OCI-LY7 (cell line): ENCODE results near the gene STMP1. TPM values are rescaled to one million over a fixed set of nuclear protein-coding genes. Genes with fewer than 3 reads are reported as not detected.

Experiments used
- BruUV-seq: library from RNA; stranded (reverse); fragments of 400-500 nt; replicated peaks from 2 replicates; lab custom pipeline; 2021; lab: Mats Ljungman, UMichigan
- CTCF ChIA-PET: fragments of 300-600 bp; sonication (Branson Sonifier 250); formaldehyde crosslinking; loops from one replicate; lab custom pipeline; 2022; ENCODE audit warnings: antibody characterized with exemption; ENCODE audit not compliant: unreplicated experiment; lab: Charles Lee
- POLR2A ChIA-PET: fragments of 300-600 bp; sonication (Branson Sonifier 250); formaldehyde crosslinking; loops from one replicate; lab custom pipeline; 2022; ENCODE audit warnings: antibody characterized with exemption; lab: Charles Lee
- DNase-seq: peaks from one replicate; pipeline ENCODE4 v3.0.0-alpha.2; 2015; ENCODE audit warnings: low spot score
- H2AFZ ChIP-seq: fragments of 200-600 bp; sonication (generic), shearing (Covaris generic); 2 replicates; pipeline ENCODE4 v1.6.1; 2014; ENCODE audit warnings: mild to moderate bottlenecking, antibody characterized with exemption, low read length, moderate library complexity
- H3K27ac ChIP-seq: fragments of 200-600 bp; sonication (generic); 2 replicates; pipeline ENCODE4 v1.5.1; 2014; ENCODE audit warnings: mixed run types, low read depth, mild to moderate bottlenecking, moderate library complexity, low read length, inconsistent platforms; ENCODE audit not compliant: poor library complexity, severe bottlenecking
- H3K36me3 ChIP-seq: fragments of 200-600 bp; sonication (generic); 2 replicates; pipeline ENCODE4 v1.6.1; 2014; ENCODE audit warnings: mild to moderate bottlenecking, antibody characterized with exemption, low read length, moderate library complexity, mixed read lengths; ENCODE audit not compliant: insufficient read depth
- H3K4me1 ChIP-seq: fragments of 200-600 bp; sonication (generic); 2 replicates; pipeline ENCODE4 v1.5.1; 2014; ENCODE audit warnings: mild to moderate bottlenecking, low read length; ENCODE audit not compliant: insufficient read depth, poor library complexity, severe bottlenecking
- H3K4me2 ChIP-seq: fragments of 200-600 bp; sonication (generic); 2 replicates; pipeline ENCODE4 v1.6.1; 2014; ENCODE audit warnings: mild to moderate bottlenecking, low read length
- H3K4me3 ChIP-seq: fragments of 200-600 bp; sonication (generic); 2 replicates; pipeline ENCODE4 v1.5.1; 2014; ENCODE audit warnings: mild to moderate bottlenecking, low read depth, low read length; ENCODE audit not compliant: poor library complexity, severe bottlenecking
- H3K79me2 ChIP-seq: fragments of 200-600 bp; sonication (generic); 2 replicates; pipeline ENCODE4 v1.6.1; 2016; ENCODE audit warnings: low read depth, mild to moderate bottlenecking, low read length, moderate library complexity, mixed read lengths; ENCODE audit not compliant: insufficient read depth
- H3K9me2 ChIP-seq: fragments of 200-600 bp; sonication (generic); 2 replicates; pipeline ENCODE4 v1.6.1; 2016; ENCODE audit warnings: mild to moderate bottlenecking, low read length, mixed read lengths; ENCODE audit not compliant: insufficient read depth
- H3K9me3 ChIP-seq: fragments of 200-600 bp; sonication (generic); 2 replicates; pipeline ENCODE4 v1.6.1; 2014; ENCODE audit warnings: mild to moderate bottlenecking, mixed run types, low read length, mixed read lengths
- H4K20me1 ChIP-seq: fragments of 200-600 bp; sonication (generic); 2 replicates; pipeline ENCODE4 v1.6.1; 2014; ENCODE audit warnings: mild to moderate bottlenecking, antibody characterized with exemption, low read length, moderate library complexity, mixed read lengths; ENCODE audit not compliant: insufficient read depth
- EZH2phosphoT487 ChIP-seq: fragments of 200-600 bp; sonication (generic); IDR thresholded peaks from 2 replicates; pipeline ENCODE4 v1.6.1; 2018; ENCODE audit warnings: low read depth, borderline replicate concordance, mild to moderate bottlenecking, mixed run types, antibody characterized with exemption, low read length, moderate library complexity, mixed read lengths
- intact Hi-C: fragments of 100-400 bp; cut with micrococcal nuclease; formaldehyde crosslinking; loops from one replicate; pipeline ENCODE4 v1.10.0; 2022; ENCODE audit not compliant: unreplicated experiment
- total RNA-seq, 2 experiments: library from RNA; depleted of rRNA in 1 of 2; stranded (reverse); fragments of >200 nt in 1 of 2; shearing (Covaris generic) in 1 of 2; gene quantifications; 2 replicates each; pipeline ENCODE4 v1.2.3, GENCODE V29; 2014 to 2022
- TF ChIP-seq, protein P1 (sequence below): fragments of 200-600 bp; sonication (generic); conservative IDR thresholded peaks from 2 replicates; pipeline ENCODE4 v1.5.1; 2014; ENCODE audit warnings: mild to moderate bottlenecking, antibody characterized with exemption, low read length, moderate library complexity, mixed read lengths

Gene STMP1
- total RNA-seq, 2 experiments from 2014 or later, result 7.4 to 24.4 TPM

- no peaks in the 10 kb centered on the region for H3K9me2 ChIP-seq
- no peaks in the 10 kb centered on the region for H3K79me2 ChIP-seq
- no peak for DNase-seq
- no peak overlapping the region for H3K4me3 ChIP-seq
- no peak for TF ChIP-seq EZH2phosphoT487
- H2AFZ ChIP-seq, result no peak overlapping the region
- no peaks in the 10 kb centered on the region for H4K20me1 ChIP-seq
- no peaks in the 10 kb centered on the region for H3K36me3 ChIP-seq
- ChIA-PET CTCF (no interaction called here), POLR2A (interaction anchor here (0.6 kb wide), 2 partner anchors 137 to 431 kb away, joined by 3 to 4 read pairs; no protein-coding TSS in a partner anchor)
- no peak overlapping the region for H3K4me2 ChIP-seq
- intact Hi-C loops, result no loop called here
- no TSS peak for BruUV-seq
- no peaks in the 10 kb centered on the region for H3K9me3 ChIP-seq
- no peaks in the 10 kb centered on the region for H3K4me1 ChIP-seq
- no peak overlapping the region for H3K27ac ChIP-seq
Measured at GRCh38 chr7:135704698-135705097, 42.4 kb downstream of the STMP1 start.

GRCh38 chr7:135706038-135706742 lies 43.9 kb downstream of the STMP1 start:
- H4K20me1 ChIP-seq, result no peaks in the 10 kb centered on the region
- POLR2A ChIA-PET, result no interaction called here
- CTCF ChIA-PET, result interaction anchor here (0.6 kb wide), 1 partner anchor 432 kb away, joined by 3 read pairs; no protein-coding TSS in a partner anchor
- H3K4me2 ChIP-seq, result no peak overlapping the region
- H3K9me2 ChIP-seq, result no peaks in the 10 kb centered on the region
- no peaks in the 10 kb centered on the region for H3K4me1 ChIP-seq
- no peak for DNase-seq
- intact Hi-C loops, result no loop called here
- no peaks in the 10 kb centered on the region for H3K36me3 ChIP-seq
- no peak overlapping the region for H3K4me3 ChIP-seq
- H3K27ac ChIP-seq, result no peak overlapping the region
- H3K79me2 ChIP-seq, result no peaks in the 10 kb centered on the region
- no peak overlapping the region for H2AFZ ChIP-seq
- BruUV-seq, result no TSS peak
- TF ChIP-seq EZH2phosphoT487, result no peak
- TF ChIP-seq, protein P1, sequence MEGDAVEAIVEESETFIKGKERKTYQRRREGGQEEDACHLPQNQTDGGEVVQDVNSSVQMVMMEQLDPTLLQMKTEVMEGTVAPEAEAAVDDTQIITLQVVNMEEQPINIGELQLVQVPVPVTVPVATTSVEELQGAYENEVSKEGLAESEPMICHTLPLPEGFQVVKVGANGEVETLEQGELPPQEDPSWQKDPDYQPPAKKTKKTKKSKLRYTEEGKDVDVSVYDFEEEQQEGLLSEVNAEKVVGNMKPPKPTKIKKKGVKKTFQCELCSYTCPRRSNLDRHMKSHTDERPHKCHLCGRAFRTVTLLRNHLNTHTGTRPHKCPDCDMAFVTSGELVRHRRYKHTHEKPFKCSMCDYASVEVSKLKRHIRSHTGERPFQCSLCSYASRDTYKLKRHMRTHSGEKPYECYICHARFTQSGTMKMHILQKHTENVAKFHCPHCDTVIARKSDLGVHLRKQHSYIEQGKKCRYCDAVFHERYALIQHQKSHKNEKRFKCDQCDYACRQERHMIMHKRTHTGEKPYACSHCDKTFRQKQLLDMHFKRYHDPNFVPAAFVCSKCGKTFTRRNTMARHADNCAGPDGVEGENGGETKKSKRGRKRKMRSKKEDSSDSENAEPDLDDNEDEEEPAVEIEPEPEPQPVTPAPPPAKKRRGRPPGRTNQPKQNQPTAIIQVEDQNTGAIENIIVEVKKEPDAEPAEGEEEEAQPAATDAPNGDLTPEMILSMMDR, result no peak
- H3K9me3 ChIP-seq, result no peaks in the 10 kb centered on the region

- H3K36me3 ChIP-seq, result no peaks in the 10 kb centered on the region
- no peak for TF ChIP-seq EZH2phosphoT487
- TF ChIP-seq, protein P1, result no peak
- no peak overlapping the region for H3K27ac ChIP-seq
- no TSS peak for BruUV-seq
- no peak overlapping the region for H2AFZ ChIP-seq
- intact Hi-C loops, result no loop called here
- H3K4me1 ChIP-seq, result no peaks in the 10 kb centered on the region
- H3K4me2 ChIP-seq, result no peak overlapping the region
- H3K9me3 ChIP-seq, result no peaks in the 10 kb centered on the region
- DNase-seq, result no peak
- ChIA-PET CTCF (no interaction called here), POLR2A (no interaction called here)
- H3K9me2 ChIP-seq, result no peaks in the 10 kb centered on the region
- no peak overlapping the region for H3K4me3 ChIP-seq
- H4K20me1 ChIP-seq, result no peaks in the 10 kb centered on the region
- no peaks in the 10 kb centered on the region for H3K79me2 ChIP-seq
Measured at GRCh38 chr7:135706858-135707569, 44.7 kb downstream of the STMP1 start.
